NCI-H1092 treated with DMSO at 0.1 percent for 48 hours (cell line): ENCODE data around the gene VCX2.
"Not testable (repeated sequence)": the region's sequence is repeated elsewhere in the genome, so short reads cannot be mapped to it uniquely, and the experiment has no call there.

Experiments used
- DNase-seq: peaks from one replicate; lab custom pipeline; 2025; lab: John Stamatoyannopoulos, UW

The VCX2 gene

DNA sequence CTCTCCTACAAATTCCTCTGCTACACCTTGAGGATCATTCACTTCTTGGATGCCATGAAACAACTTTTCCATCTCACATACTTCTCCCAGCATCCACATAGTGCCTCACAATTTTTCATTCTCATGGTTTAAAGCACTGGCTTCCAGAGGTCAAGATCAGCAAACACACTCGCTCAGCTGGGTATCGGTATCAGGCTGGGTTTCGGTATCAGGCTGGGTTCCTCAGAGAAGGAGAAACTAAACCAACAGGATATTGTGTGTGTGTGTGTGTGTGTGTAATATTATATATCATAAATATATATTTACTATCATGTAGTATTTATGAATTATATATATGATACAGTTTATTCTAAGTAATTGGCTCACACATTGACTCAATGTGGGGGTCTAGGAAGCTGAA is at the start of gene VCX2:
Gene VCX2, minus strand, starts transcription at position 99 of the 400 bp plus-strand sequence. CDS start 624 bp downstream, outside the sequence.
- DNase-seq, result not testable (repeated sequence)

GRCh38 chrX:8204943-8205342 is 33.9 kb upstream of the VCX2 start:
- no peak for DNase-seq

GRCh38 chrX:8204169-8204935 is 33.3 kb upstream of the VCX2 start:
- DNase-seq, result no peak

- DNase-seq, result no peak
These were observed 30.8 kb upstream of the VCX2 start for GRCh38 chrX:8201896-8202331.

DNA sequence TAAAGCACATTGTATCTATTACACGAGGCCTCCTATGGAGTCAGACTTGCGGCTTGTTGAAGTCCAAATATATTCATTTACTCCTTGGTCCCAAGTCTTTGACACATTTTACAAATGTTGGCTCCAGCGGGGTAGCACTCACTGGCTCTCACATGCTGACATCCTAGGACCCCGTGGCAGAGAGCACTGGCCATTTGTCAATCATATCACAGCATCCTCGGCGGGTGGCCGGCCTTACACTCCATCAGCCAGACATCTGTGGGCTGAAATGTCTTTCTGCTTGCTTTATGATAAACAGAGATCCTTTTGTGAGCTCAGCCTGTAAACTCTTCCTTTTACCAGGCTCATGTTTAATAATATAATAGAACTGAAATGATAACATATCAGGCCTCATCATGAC is 25.7 kb upstream of the VCX2 start:
- no peak for DNase-seq

- DNase-seq, result no peak
These were observed 23.1 kb upstream of the VCX2 start for GRCh38 chrX:8194216-8194615.

DNA sequence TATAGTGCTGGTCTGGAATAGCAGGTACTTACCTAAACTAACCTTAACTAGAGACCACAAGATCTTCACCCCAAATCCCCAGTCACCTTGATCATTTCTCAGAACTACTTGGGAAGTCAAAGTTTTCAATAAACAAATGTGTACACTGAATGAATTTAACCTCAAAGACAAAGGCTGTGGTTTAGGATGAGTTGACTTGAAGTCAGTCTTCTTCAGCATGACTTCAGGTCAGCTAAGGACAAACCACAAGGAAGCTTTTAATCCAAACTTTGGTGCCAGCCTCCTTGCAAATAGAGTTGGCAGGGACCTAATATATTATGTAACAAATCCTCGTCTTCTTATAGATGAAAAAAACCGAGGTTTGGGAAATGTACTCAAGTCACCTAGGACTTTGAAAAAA is 21.2 kb upstream of the VCX2 start:
- DNase-seq, result no peak

DNA sequence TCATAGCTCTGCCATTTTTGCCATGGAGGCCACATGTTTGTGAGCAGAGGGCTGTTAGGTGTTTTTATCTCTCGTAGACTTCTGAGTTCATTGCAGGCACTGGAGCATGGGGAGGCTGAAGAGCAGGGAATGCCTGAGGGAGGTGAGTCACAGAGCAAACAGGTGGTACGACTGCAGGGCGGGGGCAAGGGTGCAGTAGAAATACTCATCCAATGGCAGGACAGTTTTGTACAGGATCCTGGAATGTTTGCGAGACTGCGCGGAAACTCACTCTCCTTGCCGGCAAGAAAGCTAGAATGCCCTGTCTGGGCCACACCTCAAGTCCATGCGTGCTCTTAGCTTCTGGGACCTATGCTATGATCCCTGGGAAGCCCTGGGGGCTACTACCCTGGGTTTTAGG is 20.0 kb upstream of the VCX2 start:
- no peak for DNase-seq

- no peak for DNase-seq
These were observed 19.3 kb upstream of the VCX2 start for GRCh38 chrX:8190341-8190830.

GRCh38 chrX:8189096-8189830 is 18.2 kb upstream of the VCX2 start:
- DNase-seq, result no peak

- DNase-seq, result no peak
These were observed 12.3 kb upstream of the VCX2 start for GRCh38 chrX:8183346-8183745.

GRCh38 chrX:8179656-8180055 is 8.6 kb upstream of the VCX2 start:
- no peak for DNase-seq

- not testable (repeated sequence) for DNase-seq
These were observed 17.1 kb downstream of the VCX2 start for GRCh38 chrX:8154011-8154410.

GRCh38 chrX:8147226-8147625 is 23.8 kb downstream of the VCX2 start:
- DNase-seq, result no peak

GRCh38 chrX:8144925-8145324 is 26.1 kb downstream of the VCX2 start:
- DNase-seq, result no peak

- DNase-seq, result no peak
These were observed 29.2 kb downstream of the VCX2 start for GRCh38 chrX:8141896-8142295.

- DNase-seq, result no peak
These were observed 29.9 kb downstream of the VCX2 start for GRCh38 chrX:8140986-8141744.

DNA sequence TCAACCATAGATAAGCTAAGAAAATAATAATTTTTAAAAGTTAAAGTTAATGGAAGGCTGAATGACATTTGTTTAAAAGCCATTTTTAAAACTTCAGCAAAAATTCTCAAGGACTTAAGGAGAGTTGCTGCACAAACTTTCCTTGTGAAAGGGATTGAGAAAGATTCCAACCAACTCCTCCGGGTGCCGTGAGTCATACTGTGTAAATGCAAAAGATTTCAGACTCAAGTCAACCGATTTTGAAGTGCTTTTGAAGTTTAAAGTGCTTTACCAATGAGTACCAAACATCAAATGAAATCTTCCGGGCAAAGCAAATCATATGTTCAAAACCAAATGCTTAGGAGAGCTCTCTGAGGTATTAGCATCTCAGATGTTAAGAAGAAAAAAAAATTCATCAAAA is 31.4 kb downstream of the VCX2 start:
- no peak for DNase-seq

DNA sequence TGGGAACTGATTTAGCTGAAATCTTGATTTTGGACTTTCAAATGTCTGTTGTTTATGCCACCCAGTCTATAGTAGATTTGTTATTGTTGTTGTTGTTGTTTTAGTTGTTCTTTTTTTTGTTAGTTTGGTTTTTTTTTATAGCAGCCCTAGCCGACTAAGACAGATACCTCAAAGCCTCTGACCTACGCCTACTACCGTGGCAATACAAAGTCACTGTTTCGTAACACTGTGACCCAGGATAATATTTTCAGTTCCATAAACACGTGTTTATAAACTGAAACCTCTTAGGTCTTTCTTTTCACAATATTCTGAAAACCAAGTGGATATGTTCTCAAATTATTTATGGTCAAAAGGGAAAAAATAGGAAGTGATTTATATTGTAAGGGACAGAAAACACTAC is 32.8 kb downstream of the VCX2 start:
- DNase-seq, result no peak

- no peak for DNase-seq
These were observed 44.4 kb downstream of the VCX2 start for GRCh38 chrX:8126648-8127047.

DNA sequence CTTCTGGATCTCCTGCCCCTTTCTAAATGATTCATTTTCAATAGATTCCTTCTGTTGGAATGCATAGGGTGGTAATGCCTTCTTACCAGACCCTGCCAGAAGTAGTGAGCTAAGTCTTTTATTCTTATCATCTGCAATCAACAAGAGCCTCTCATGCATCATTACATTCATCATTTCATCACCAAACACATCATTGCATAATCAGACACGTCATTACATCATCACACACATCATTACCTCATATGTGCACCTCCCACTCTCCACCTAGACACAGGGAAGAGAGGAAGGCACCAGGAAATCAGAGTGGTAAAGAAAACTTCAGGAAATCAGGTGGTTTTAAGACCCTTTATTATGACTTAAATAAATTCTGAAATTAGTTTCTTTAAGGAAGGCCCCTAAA is 45.0 kb downstream of the VCX2 start:
- DNase-seq, result no peak

GRCh38 chrX:8125566-8125965 is 45.5 kb downstream of the VCX2 start:
- no peak for DNase-seq

GRCh38 chrX:8122538-8122937 is 48.5 kb downstream of the VCX2 start:
- no peak for DNase-seq
